Naive thymus-derived CD4-positive, alpha-beta T cell (primary cell): Measurements from ENCODE around the gene PERP. TPM values are rescaled to one million over a fixed set of nuclear protein-coding genes. Genes with fewer than 3 reads are reported as not detected.

ENCODE experiments used
- ATAC-seq: fragments of 150-1000 bp; cut with Tn5 transposase; 2 replicates; pipeline ENCODE4 v1.10.0; 2021; ENCODE audit warnings: mild to moderate bottlenecking, moderate library complexity
- CTCF ChIA-PET: fragments of 350-600 bp; sonication (Branson Sonifier 250); formaldehyde crosslinking; loops from one replicate; lab custom pipeline; 2021; ENCODE audit warnings: antibody characterized with exemption; lab: Charles Lee
- POLR2A ChIA-PET: fragments of 350-600 bp; sonication (Branson Sonifier 250); formaldehyde crosslinking; loops from one replicate; lab custom pipeline; 2021; ENCODE audit warnings: antibody characterized with exemption, inconsistent platforms; lab: Charles Lee
- DNase-seq, 9 donors: peaks; one replicate each; pipeline versions ENCODE4 v3.0.0 to v3.0.0-alpha.2; 2020 to 2022; ENCODE audit warnings: mixed read lengths in 1 of 9
- H3K27ac ChIP-seq: one replicate; pipeline ENCODE4 v1.7.0; 2013; ENCODE audit warnings: mild to moderate bottlenecking, low read depth, low read length, moderate library complexity
- H3K27me3 ChIP-seq, 2 donors: one replicate each; pipeline ENCODE4 v1.7.0; 2013; ENCODE audit warnings: low read length in 2 of 2, mild to moderate bottlenecking in 2 of 2, moderate library complexity in 2 of 2; ENCODE audit not compliant: control insufficient read depth in 2 of 2, insufficient read depth in 2 of 2
- H3K36me3 ChIP-seq, 3 experiments: 1 replicate in 2 of 3; 2 replicates in 1 of 3; pipeline ENCODE4 v1.7.0; 2013; ENCODE audit warnings: low read length in 3 of 3, mild to moderate bottlenecking in 3 of 3, moderate library complexity in 1 of 3; ENCODE audit not compliant: insufficient read depth in 3 of 3, control insufficient read depth in 2 of 3
- H3K4me1 ChIP-seq, 2 donors: one replicate each; pipeline ENCODE4 v1.7.0; 2013; ENCODE audit warnings: low read length in 2 of 2, mild to moderate bottlenecking in 2 of 2, moderate library complexity in 1 of 2; ENCODE audit not compliant: control insufficient read depth in 2 of 2, insufficient read depth in 2 of 2
- H3K4me3 ChIP-seq: 2 replicates; pipeline ENCODE4 v1.7.0; 2013; ENCODE audit warnings: mild to moderate bottlenecking, low read length
- H3K9me3 ChIP-seq, 3 experiments: 1 replicate in 2 of 3; 2 replicates in 1 of 3; pipeline ENCODE4 v1.7.0; 2013; ENCODE audit warnings: low read length in 3 of 3; ENCODE audit not compliant: control insufficient read depth in 2 of 3
- H3K27ac Mint-ChIP-seq, 9 donors: one replicate each; pipeline ENCODE4 v1.8.0; 2020 to 2022; ENCODE audit warnings: mixed read lengths in 9 of 9, mild to moderate bottlenecking in 8 of 9, moderate library complexity in 5 of 9, inconsistent platforms in 2 of 9
- H3K27me3 Mint-ChIP-seq, 5 donors: one replicate each; pipeline ENCODE4 v1.8.0; 2021 to 2022; ENCODE audit warnings: mixed read lengths in 5 of 5, mild to moderate bottlenecking in 1 of 5
- H3K36me3 Mint-ChIP-seq, 5 donors: one replicate each; pipeline ENCODE4 v1.8.0; 2020 to 2022; ENCODE audit warnings: mixed read lengths in 5 of 5, mild to moderate bottlenecking in 3 of 5, inconsistent platforms in 1 of 5
- H3K4me1 Mint-ChIP-seq, 7 donors: one replicate each; pipeline ENCODE4 v1.8.0; 2020 to 2022; ENCODE audit warnings: mixed read lengths in 7 of 7, mild to moderate bottlenecking in 3 of 7, inconsistent platforms in 1 of 7
- H3K4me3 Mint-ChIP-seq, 10 donors: one replicate each; pipeline ENCODE4 v1.8.0; 2020 to 2022; ENCODE audit warnings: mild to moderate bottlenecking in 10 of 10, mixed read lengths in 10 of 10, moderate library complexity in 6 of 10, inconsistent platforms in 2 of 10
- H3K9me3 Mint-ChIP-seq, 11 donors: one replicate each; pipeline ENCODE4 v1.8.0; 2020 to 2022; ENCODE audit warnings: mixed read lengths in 11 of 11, mild to moderate bottlenecking in 4 of 11, inconsistent platforms in 1 of 11, moderate library complexity in 1 of 11
- intact Hi-C, 2 donors: fragments of 100-400 bp; cut with micrococcal nuclease; formaldehyde crosslinking; loops; one replicate each; pipeline ENCODE4 v1.15.1; 2023
- polyA plus RNA-seq, 2 donors: library from polyadenylated mRNA; unstranded; fragments of 300-500 nt; fragmentation: Illumina TruSeq; gene quantifications; one replicate each; pipeline ENCODE4 v1.2.3, GENCODE V29; 2021
- total RNA-seq, 6 experiments: library from RNA in 5 of 6; stranded (reverse) in 5 of 6; gene quantifications; 1 replicate in 5 of 6; 2 replicates in 1 of 6; pipeline ENCODE4 v1.2.3 and lab custom pipeline; 2021 to 2026

PERP gene
- total and polyA plus RNA-seq, 7 experiments from 2014 or later: 0.11 to 5.9 (median 0.46) TPM

DNA sequence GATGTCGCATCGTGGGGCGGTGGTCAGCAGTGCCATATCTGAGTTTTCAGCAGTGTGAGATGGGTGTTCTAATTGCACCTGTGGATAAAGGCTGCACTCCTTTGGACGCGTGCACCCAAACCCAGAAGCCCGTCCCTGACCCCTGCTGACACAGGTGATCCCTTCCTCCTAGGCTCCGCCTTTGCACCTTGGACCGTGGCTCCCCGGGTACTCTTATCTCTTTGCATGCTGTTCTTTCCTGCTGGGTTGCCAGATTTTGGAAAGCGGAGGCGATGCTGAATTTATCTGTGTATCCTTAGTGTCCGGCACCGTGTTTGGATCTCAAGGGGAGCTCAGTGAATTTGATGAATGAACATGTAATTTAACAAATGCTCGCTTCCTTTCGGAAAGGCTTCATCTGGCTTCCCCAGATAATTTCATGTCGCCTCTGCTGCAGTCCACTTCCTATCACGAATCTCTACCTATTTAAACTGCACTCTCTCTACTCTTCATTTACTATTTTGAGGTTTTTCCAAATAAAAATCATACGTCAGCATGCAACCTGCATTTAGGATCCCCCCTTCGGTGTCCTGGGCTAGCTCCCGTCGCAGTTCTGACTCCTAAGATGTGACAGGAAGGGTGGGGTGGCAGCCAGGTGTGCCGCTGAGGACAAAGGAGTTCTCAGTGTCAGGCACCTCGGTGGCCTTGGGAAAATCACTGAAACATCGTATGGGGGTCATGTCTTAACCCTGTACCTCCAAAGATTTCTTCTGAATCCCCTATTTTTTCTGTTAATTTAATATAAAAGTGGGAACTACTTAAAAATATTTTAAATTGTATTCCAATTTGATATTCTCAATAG, 753 bp upstream of the PERP start:
- Histone ChIP-seq H3K27ac (no peak overlapping the region), H3K4me3 (peak overlapping the region; percentile 60), H3K4me1 (peaks cover 8 to 10% of the 10 kb centered on the region in 2 donors), H3K27me3 (peaks cover 0 to 6% of the 10 kb centered on the region in 2 donors), H3K36me3 (no peaks in the 10 kb centered on the region), H3K9me3 (no peaks in the 10 kb centered on the region)
- CTCF ChIA-PET: interaction anchor here (0.6 to 3.1 kb wide), 7 partner anchors 7 to 1011 kb away, joined by 3 to 58 read pairs (median 4); no protein-coding TSS in a partner anchor
- no peaks in the 10 kb centered on the region for H3K36me3 Mint-ChIP-seq
- POLR2A ChIA-PET: interaction anchor here (1.1 kb wide), 1 partner anchor 103 kb away, joined by 3 read pairs; no protein-coding TSS in a partner anchor
- DNase-seq (peak in 4 of 9 donors; percentile 11 to 21 (median 16)), ATAC-seq (peak; percentile 12)
- intact Hi-C loops: loop anchor here (1.0 to 5.0 kb wide), 14 partner anchors 8 to 1356 kb away; partner anchors contain the start of genes CCDC28A (in 2 of the 2), HEBP2 (in 2 of the 2), ABRACL (in 1 of the 2) and ARFGEF3 (in 1 of the 2)
- peak overlapping the region in 6 of 9 donors; percentile 43 to 85 (median 56) for H3K27ac Mint-ChIP-seq
- peak overlapping the region; percentile 86 to 97 (median 92) for H3K4me3 Mint-ChIP-seq
- peaks cover 14 to 27% (median 20%) of the 10 kb centered on the region in 7 donors for H3K4me1 Mint-ChIP-seq
- H3K27me3 Mint-ChIP-seq: peaks cover 38 to 55% (median 49%) of the 10 kb centered on the region in 5 donors
- peaks cover 0 to 4% (median 0%) of the 10 kb centered on the region in 11 donors for H3K9me3 Mint-ChIP-seq

DNA sequence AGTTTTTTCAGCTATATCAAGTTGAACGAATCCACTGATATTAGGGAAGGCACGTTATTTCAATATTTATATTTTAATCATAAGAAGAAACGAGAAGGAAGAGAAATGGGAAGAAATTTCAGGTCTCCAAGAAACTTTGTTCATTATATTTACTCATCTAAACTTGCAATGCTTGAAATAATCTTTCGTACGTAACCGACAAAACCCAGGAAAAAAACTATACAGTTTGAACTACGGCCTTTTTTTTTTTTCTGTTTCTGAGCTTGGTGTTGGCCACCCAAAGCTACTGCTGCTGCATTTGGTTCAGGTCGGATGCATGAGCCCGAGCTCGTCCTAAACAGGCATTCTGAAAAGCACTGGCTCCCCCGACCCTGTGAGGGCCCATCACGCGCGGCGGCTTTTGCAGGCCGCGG, 548 bp downstream of the PERP start:
- H3K27ac ChIP-seq: no peak overlapping the region
- CTCF ChIA-PET: interaction anchor here (0.6 to 2.7 kb wide), 3 partner anchors 106 to 412 kb away, joined by 3 to 16 read pairs (median 6); no protein-coding TSS in a partner anchor
- no peaks in the 10 kb centered on the region for H3K36me3 ChIP-seq
- H3K4me1 ChIP-seq: peaks cover 8 to 10% of the 10 kb centered on the region in 2 donors
- Mint-ChIP-seq H3K4me3 (peak overlapping the region; percentile 79 to 97 (median 90)), H3K9me3 (peaks cover 0 to 4% (median 0%) of the 10 kb centered on the region in 11 donors), H3K27ac (peak overlapping the region in 2 of 9 donors; percentile 83 to 89), H3K27me3 (peaks cover 38 to 64% (median 47%) of the 10 kb centered on the region in 5 donors), H3K36me3 (peaks cover 0 to 4% (median 0%) of the 10 kb centered on the region in 5 donors), H3K4me1 (peaks cover 14 to 27% (median 20%) of the 10 kb centered on the region in 7 donors)
- H3K9me3 ChIP-seq: no peaks in the 10 kb centered on the region
- peak overlapping the region; percentile 60 for H3K4me3 ChIP-seq
- H3K27me3 ChIP-seq: peaks cover 0 to 6% of the 10 kb centered on the region in 2 donors
- ATAC-seq (no peak), DNase-seq (peak in 1 of 9 donors; percentile 10)
- intact Hi-C loops: loop anchor here (1.0 to 5.0 kb wide), 13 partner anchors 10 to 1354 kb away; partner anchors contain the start of genes CCDC28A (in 2 of the 2), HEBP2 (in 2 of the 2), ABRACL (in 1 of the 2) and ARFGEF3 (in 1 of the 2)
- POLR2A ChIA-PET: interaction anchor here (1.0 to 1.4 kb wide), 2 partner anchors 100 to 104 kb away, joined by 3 to 5 read pairs; no protein-coding TSS in a partner anchor

DNA sequence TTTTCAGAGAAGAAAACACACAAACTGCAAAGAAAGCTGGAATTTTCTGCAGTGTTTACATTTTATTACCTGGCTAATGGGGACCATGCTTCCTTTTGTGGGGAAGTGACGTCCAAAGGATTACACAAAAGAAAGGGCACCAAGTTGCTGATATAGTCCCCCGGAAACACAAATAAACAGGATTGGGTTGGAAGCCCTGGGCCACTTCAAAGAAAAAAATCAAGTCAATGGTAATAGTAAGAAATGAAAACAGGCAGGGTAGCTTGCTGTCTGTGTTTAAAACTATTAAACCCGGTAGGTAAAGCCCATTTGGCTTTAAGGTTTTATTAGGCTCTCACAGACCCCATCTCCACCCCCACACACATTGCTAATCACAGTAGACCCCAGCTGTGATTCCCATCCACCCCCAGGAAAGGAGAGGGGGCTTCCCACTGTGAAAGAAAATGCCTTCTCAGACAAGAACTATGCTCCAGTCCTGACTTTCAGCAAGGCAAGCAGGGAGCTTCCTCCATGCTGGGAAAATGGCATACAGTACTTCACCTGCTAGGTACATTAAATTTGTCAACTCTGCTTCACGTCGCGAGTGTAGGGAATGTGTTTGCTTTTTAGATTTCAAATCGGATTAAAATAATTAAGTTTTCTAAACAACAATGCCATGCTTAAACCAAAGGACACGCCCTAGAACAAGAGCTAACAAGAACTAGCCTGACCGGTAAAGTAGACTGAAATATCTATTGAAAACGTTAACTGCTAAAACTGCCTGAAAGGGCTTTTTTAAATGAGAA, 1.1 kb downstream of the PERP start:
- Histone ChIP-seq H3K4me3 (peak overlapping the region; percentile 60), H3K4me1 (peaks cover 8 to 10% of the 10 kb centered on the region in 2 donors), H3K9me3 (no peaks in the 10 kb centered on the region), H3K36me3 (no peaks in the 10 kb centered on the region), H3K27ac (no peak overlapping the region), H3K27me3 (peaks cover 0 to 6% of the 10 kb centered on the region in 2 donors)
- Mint-ChIP-seq H3K4me3 (peak overlapping the region; percentile 79 to 97 (median 90)), H3K36me3 (peaks cover 0 to 4% (median 0%) of the 10 kb centered on the region in 5 donors), H3K9me3 (peaks cover 0 to 4% (median 0%) of the 10 kb centered on the region in 11 donors), H3K27ac (peak overlapping the region in 1 of 9 donors; percentile 51), H3K4me1 (peaks cover 14 to 27% (median 20%) of the 10 kb centered on the region in 7 donors), H3K27me3 (peaks cover 35 to 68% (median 47%) of the 10 kb centered on the region in 5 donors)
- CTCF ChIA-PET: interaction anchor here (0.6 to 2.7 kb wide), 3 partner anchors 106 to 413 kb away, joined by 3 to 16 read pairs (median 6); no protein-coding TSS in a partner anchor
- no peak for DNase-seq
- ATAC-seq: no peak
- POLR2A ChIA-PET: interaction anchor here (1.0 to 1.4 kb wide), 2 partner anchors 100 to 103 kb away, joined by 3 to 5 read pairs; no protein-coding TSS in a partner anchor
- intact Hi-C loops: loop anchor here (2.0 to 5.0 kb wide), 12 partner anchors 56 to 1354 kb away; partner anchors contain the start of genes CCDC28A (in 2 of the 2), HEBP2 (in 2 of the 2), ABRACL (in 1 of the 2) and ARFGEF3 (in 1 of the 2)

DNA sequence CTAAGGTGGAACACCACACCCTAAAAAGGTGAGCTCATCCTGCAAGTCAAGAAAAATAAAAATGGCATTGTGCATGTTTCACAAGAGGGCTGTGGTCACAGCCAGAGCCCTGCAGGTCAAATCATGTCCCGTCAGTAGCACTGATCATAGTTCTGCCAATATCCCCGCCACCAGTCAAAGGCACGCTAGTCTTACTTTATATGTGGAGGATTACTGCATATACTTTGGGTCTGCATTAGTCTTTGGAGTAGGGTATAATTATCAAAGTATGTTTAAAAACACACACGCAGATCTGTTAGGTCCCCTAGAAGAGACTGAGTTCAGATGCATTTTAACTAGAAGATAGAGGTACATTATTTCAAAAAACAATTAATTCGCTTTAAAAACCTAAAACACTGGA, 1.8 kb downstream of the PERP start:
- H3K27ac Mint-ChIP-seq: no peak overlapping the region

DNA sequence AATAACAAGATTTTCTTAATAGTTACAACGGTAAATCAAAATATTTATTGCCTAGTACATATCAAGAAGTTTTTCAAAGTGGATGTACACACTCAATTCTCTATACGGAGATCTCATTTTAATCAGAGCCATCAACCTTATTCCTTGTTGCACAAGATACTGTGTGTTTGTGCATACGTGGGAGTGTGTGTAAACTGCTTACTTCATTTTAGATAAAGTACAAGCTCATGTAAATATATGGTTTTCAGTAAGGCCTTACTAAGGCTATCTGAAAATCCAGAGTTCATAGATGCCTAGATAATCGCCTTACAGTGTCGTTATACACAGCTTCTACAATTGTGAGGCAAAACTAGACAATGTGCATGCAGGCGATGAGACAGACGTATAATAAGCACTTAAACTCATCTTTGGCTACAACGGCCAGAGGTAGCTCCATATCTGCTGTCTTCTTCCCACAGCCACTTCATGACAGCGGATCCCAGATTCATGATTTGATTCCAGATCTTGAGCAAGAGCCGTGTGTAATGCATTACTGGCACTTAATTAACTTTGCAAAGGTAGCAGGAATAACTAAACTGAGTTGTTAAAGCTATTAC, 2.5 kb downstream of the PERP start:
- POLR2A ChIA-PET: no interaction called here

More for the DNA sequence above, 1.8 kb downstream of the PERP start:
- peaks cover 0 to 4% (median 0%) of the 10 kb centered on the region in 5 donors for H3K36me3 Mint-ChIP-seq
- Histone ChIP-seq H3K4me3 (no peak overlapping the region), H3K4me1 (peaks cover 8 to 10% of the 10 kb centered on the region in 2 donors), H3K27ac (no peak overlapping the region), H3K27me3 (peaks cover 0 to 6% of the 10 kb centered on the region in 2 donors), H3K36me3 (no peaks in the 10 kb centered on the region), H3K9me3 (no peaks in the 10 kb centered on the region)
- peak overlapping the region in 5 of 10 donors; percentile 7 to 93 (median 91) for H3K4me3 Mint-ChIP-seq
- peaks cover 14 to 27% (median 20%) of the 10 kb centered on the region in 7 donors for H3K4me1 Mint-ChIP-seq
- peaks cover 0 to 4% (median 0%) of the 10 kb centered on the region in 11 donors for H3K9me3 Mint-ChIP-seq
- POLR2A ChIA-PET: interaction anchor here (1.4 kb wide), 1 partner anchor 99 kb away, joined by 5 read pairs; no protein-coding TSS in a partner anchor
- ATAC-seq (no peak), DNase-seq (no peak)
- CTCF ChIA-PET: interaction anchor here (2.7 kb wide), 1 partner anchor 105 kb away, joined by 16 read pairs; no protein-coding TSS in a partner anchor
- intact Hi-C loops: loop anchor here (5.0 kb wide), 11 partner anchors 57 to 1353 kb away; partner anchors contain the start of genes CCDC28A (in 2 of the 2), ABRACL (in 1 of the 2), ARFGEF3 (in 1 of the 2) and CITED2 (in 1 of the 2)
- peaks cover 35 to 68% (median 47%) of the 10 kb centered on the region in 5 donors for H3K27me3 Mint-ChIP-seq

More for the DNA sequence above, 2.5 kb downstream of the PERP start:
- Histone ChIP-seq H3K36me3 (no peaks in the 10 kb centered on the region), H3K4me1 (peaks cover 8 to 10% of the 10 kb centered on the region in 2 donors), H3K27me3 (peaks cover 0 to 6% of the 10 kb centered on the region in 2 donors), H3K9me3 (no peaks in the 10 kb centered on the region), H3K27ac (no peak overlapping the region), H3K4me3 (no peak overlapping the region)
- intact Hi-C loops: loop anchor here (5.0 kb wide), 11 partner anchors 58 to 1352 kb away; partner anchors contain the start of genes CCDC28A (in 2 of the 2), ABRACL (in 1 of the 2), ARFGEF3 (in 1 of the 2) and CITED2 (in 1 of the 2)
- Mint-ChIP-seq H3K27ac (no peak overlapping the region), H3K36me3 (peaks cover 0 to 4% (median 0%) of the 10 kb centered on the region in 5 donors), H3K4me3 (peak overlapping the region in 1 of 10 donors; percentile 12), H3K9me3 (peaks cover 0 to 4% (median 0%) of the 10 kb centered on the region in 11 donors), H3K4me1 (peaks cover 14 to 27% (median 20%) of the 10 kb centered on the region in 7 donors), H3K27me3 (peaks cover 35 to 68% (median 47%) of the 10 kb centered on the region in 5 donors)
- no peak for DNase-seq
- CTCF ChIA-PET: interaction anchor here (1.0 to 2.7 kb wide), 2 partner anchors 8 to 105 kb away, joined by 3 to 16 read pairs; no protein-coding TSS in a partner anchor
- ATAC-seq: no peak
